Body of pancreas (tissue), 4 donors: ENCODE data around the gene DNAH2.

Experiments
- POLR2A ChIP-seq, 3 donors: fragments of 450-650 bp; IDR thresholded peaks; one replicate each; pipeline ENCODE4 v1.6.1; 2016; ENCODE audit warnings: antibody characterized with exemption in 3 of 3, mild to moderate bottlenecking in 2 of 3
- TF ChIP-seq, protein P1 (sequence below), 7 experiments: fragments of 450-650 bp in 4 of 7; fragments of 200-600 bp in 3 of 7; sonication (generic) in 3 of 7; IDR thresholded peaks; one replicate each; pipeline ENCODE4 v1.5.1; 2016 to 2019; ENCODE audit warnings: antibody characterized with exemption in 7 of 7

GRCh38 chr17:7781429-7781828 is 63.9 kb downstream of the DNAH2 start:
- TF ChIP-seq, protein P1, sequence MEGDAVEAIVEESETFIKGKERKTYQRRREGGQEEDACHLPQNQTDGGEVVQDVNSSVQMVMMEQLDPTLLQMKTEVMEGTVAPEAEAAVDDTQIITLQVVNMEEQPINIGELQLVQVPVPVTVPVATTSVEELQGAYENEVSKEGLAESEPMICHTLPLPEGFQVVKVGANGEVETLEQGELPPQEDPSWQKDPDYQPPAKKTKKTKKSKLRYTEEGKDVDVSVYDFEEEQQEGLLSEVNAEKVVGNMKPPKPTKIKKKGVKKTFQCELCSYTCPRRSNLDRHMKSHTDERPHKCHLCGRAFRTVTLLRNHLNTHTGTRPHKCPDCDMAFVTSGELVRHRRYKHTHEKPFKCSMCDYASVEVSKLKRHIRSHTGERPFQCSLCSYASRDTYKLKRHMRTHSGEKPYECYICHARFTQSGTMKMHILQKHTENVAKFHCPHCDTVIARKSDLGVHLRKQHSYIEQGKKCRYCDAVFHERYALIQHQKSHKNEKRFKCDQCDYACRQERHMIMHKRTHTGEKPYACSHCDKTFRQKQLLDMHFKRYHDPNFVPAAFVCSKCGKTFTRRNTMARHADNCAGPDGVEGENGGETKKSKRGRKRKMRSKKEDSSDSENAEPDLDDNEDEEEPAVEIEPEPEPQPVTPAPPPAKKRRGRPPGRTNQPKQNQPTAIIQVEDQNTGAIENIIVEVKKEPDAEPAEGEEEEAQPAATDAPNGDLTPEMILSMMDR (IDR thresholded peaks at IDR 0.05), result no peak
- TF ChIP-seq POLR2A (IDR thresholded peaks at IDR 0.05), result no peak
